PC-3 (cell line): Measurements from ENCODE around the gene CRYM. TPM values are rescaled to one million over a fixed set of nuclear protein-coding genes. Genes with fewer than 3 reads are reported as not detected.
"Not testable (repeated sequence)": the region's sequence is repeated elsewhere in the genome, so short reads cannot be mapped to it uniquely, and the experiment has no call there.

Source experiments
- ATAC-seq: fragments of 200-7000 bp; cut with Tn5 transposase; 2 replicates; pipeline ENCODE4 v1.9.1; 2020; ENCODE audit warnings: mild to moderate bottlenecking, moderate library complexity
- BruUV-seq: library from RNA; stranded (reverse); fragments of 400-500 nt; replicated peaks from 2 replicates; lab custom pipeline; 2021; lab: Mats Ljungman, UMichigan
- CTCF ChIA-PET: fragments of 300-600 bp; sonication (Branson Sonifier 250); formaldehyde crosslinking; loops from one replicate; lab custom pipeline; 2022; ENCODE audit warnings: antibody characterized with exemption; lab: Charles Lee
- POLR2A ChIA-PET: fragments of 300-600 bp; sonication (Branson Sonifier 250); formaldehyde crosslinking; loops from one replicate; lab custom pipeline; 2022; ENCODE audit warnings: antibody characterized with exemption; ENCODE audit not compliant: unreplicated experiment; lab: Charles Lee
- DNase-seq: peaks from one replicate; pipeline ENCODE4 v3.0.0-alpha.2; 2015
- H2AFZ ChIP-seq: fragments of 300-600 bp; sonication (generic); 2 replicates; pipeline ENCODE4 v1.6.0; 2016; ENCODE audit warnings: antibody characterized with exemption, low read length
- H3F3A ChIP-seq: fragments of 300-600 bp; sonication (generic); one replicate; pipeline ENCODE4 v1.6.0; 2017; ENCODE audit warnings: antibody characterized with exemption, low read length, control low read depth, mild to moderate bottlenecking; ENCODE audit not compliant: unreplicated experiment
- H3K27ac ChIP-seq: fragments of 300-600 bp; sonication (generic); 2 replicates; pipeline ENCODE4 v1.5.1; 2016; ENCODE audit warnings: mild to moderate bottlenecking, low read length
- H3K27me3 ChIP-seq: fragments of 300-600 bp; sonication (generic); 2 replicates; pipeline ENCODE4 v1.6.1; 2016; ENCODE audit warnings: low read length, mixed read lengths
- H3K36me3 ChIP-seq: fragments of 300-600 bp; sonication (generic); 2 replicates; pipeline ENCODE4 v1.6.1; 2016; ENCODE audit warnings: low read depth, mixed run types, low read length, mixed read lengths
- H3K4me1 ChIP-seq: fragments of 300-600 bp; sonication (generic); 2 replicates; pipeline ENCODE4 v1.5.1; 2016; ENCODE audit warnings: low read length; ENCODE audit not compliant: insufficient read depth
- H3K4me2 ChIP-seq: fragments of 300-600 bp; sonication (generic); 2 replicates; pipeline ENCODE4 v1.6.0; 2016; ENCODE audit warnings: low read length
- H3K4me3 ChIP-seq: fragments of 300-600 bp; sonication (generic); 2 replicates; pipeline ENCODE4 v1.5.1; 2016; ENCODE audit warnings: mild to moderate bottlenecking, low read length, mixed read lengths
- H3K79me2 ChIP-seq: fragments of 300-600 bp; sonication (generic); 2 replicates; pipeline ENCODE4 v1.6.1; 2017; ENCODE audit warnings: low read length, mixed read lengths
- H3K9ac ChIP-seq: fragments of 300-600 bp; sonication (generic); 2 replicates; pipeline ENCODE4 v1.6.0; 2016; ENCODE audit warnings: mild to moderate bottlenecking, low read length
- H3K9me2 ChIP-seq: fragments of 300-600 bp; sonication (generic); replicated peaks from 2 replicates; pipeline ENCODE4 v1.6.1; 2016; ENCODE audit warnings: mixed run types, low read length, mixed read lengths
- H3K9me3 ChIP-seq: fragments of 300-600 bp; sonication (generic); 2 replicates; pipeline ENCODE4 v1.6.1; 2016; ENCODE audit warnings: low read length, mixed read lengths
- H4K20me1 ChIP-seq: fragments of 300-600 bp; sonication (generic); 2 replicates; pipeline ENCODE4 v1.6.1; 2016; ENCODE audit warnings: low read length, mixed read lengths
- EZH2 ChIP-seq: fragments of 300-600 bp; sonication (generic); IDR thresholded peaks from one replicate; pipeline ENCODE4 v1.6.1; 2017; ENCODE audit warnings: antibody characterized with exemption, mild to moderate bottlenecking, low read length; ENCODE audit not compliant: unreplicated experiment
- EZH2phosphoT487 ChIP-seq: fragments of 300-600 bp; sonication (generic); IDR thresholded peaks from 2 replicates; pipeline ENCODE4 v1.6.1; 2018; ENCODE audit warnings: mild to moderate bottlenecking, antibody characterized with exemption, low read length, borderline replicate concordance
- intact Hi-C: fragments of 100-400 bp; cut with micrococcal nuclease; formaldehyde crosslinking; loops from 2 replicates; pipeline ENCODE4 v1.9.0; 2023
- total RNA-seq: library from RNA; depleted of rRNA; stranded (reverse); fragments of >200 nt; gene quantifications from 2 replicates; pipeline ENCODE4 v1.2.3, GENCODE V29; 2014
- TF ChIP-seq, protein P1 (sequence below): fragments of 300-600 bp; sonication (generic); conservative IDR thresholded peaks from 2 replicates; pipeline ENCODE4 v1.5.1; 2017; ENCODE audit warnings: antibody characterized with exemption, low read depth, mild to moderate bottlenecking, low read length

Gene CRYM
- total RNA-seq, 1 experiment from 2014 or later, result not detected

DNA sequence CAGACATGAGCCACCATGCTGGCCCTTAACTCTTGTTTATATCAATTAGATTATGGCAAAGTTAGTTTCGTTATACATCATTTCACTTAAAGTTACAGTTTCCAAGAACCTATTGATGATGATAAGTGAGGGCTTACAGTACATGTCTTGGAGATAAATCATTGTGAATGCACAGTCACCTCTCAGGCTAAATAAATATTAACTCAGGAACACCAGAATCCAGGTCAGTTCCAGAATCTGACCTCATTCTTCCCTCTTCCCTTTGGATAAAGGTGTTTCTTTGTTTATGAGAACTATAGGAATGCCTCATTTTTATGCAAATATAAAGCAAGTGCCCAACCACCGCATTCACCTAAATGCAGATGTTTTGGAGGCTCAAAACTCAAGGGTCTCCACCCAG, 48.4 kb upstream of the CRYM start:
- Histone ChIP-seq H3K9me2 (no peaks in the 10 kb centered on the region), H3K36me3 (no peaks in the 10 kb centered on the region), H3K4me2 (no peak overlapping the region), H3K79me2 (no peaks in the 10 kb centered on the region), H3K4me3 (no peak overlapping the region), H3F3A (no peaks in the 10 kb centered on the region), H3K4me1 (no peaks in the 10 kb centered on the region), H3K9me3 (no peaks in the 10 kb centered on the region), H2AFZ (no peak overlapping the region), H3K27me3 (no peaks in the 10 kb centered on the region), H3K9ac (no peak overlapping the region), H3K27ac (no peak overlapping the region), H4K20me1 (no peaks in the 10 kb centered on the region)
- CTCF ChIA-PET, result no interaction called here
- POLR2A ChIA-PET, result no interaction called here
- no TSS peak for BruUV-seq
- no peak for TF ChIP-seq EZH2phosphoT487
- TF ChIP-seq EZH2, result no peak
- TF ChIP-seq, protein P1, sequence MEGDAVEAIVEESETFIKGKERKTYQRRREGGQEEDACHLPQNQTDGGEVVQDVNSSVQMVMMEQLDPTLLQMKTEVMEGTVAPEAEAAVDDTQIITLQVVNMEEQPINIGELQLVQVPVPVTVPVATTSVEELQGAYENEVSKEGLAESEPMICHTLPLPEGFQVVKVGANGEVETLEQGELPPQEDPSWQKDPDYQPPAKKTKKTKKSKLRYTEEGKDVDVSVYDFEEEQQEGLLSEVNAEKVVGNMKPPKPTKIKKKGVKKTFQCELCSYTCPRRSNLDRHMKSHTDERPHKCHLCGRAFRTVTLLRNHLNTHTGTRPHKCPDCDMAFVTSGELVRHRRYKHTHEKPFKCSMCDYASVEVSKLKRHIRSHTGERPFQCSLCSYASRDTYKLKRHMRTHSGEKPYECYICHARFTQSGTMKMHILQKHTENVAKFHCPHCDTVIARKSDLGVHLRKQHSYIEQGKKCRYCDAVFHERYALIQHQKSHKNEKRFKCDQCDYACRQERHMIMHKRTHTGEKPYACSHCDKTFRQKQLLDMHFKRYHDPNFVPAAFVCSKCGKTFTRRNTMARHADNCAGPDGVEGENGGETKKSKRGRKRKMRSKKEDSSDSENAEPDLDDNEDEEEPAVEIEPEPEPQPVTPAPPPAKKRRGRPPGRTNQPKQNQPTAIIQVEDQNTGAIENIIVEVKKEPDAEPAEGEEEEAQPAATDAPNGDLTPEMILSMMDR, result no peak
- DNase-seq (no peak), ATAC-seq (no peak)
- intact Hi-C loops, result no loop called here

GRCh38 chr16:21324267-21324666, 46.2 kb upstream of the CRYM start:
- no peaks in the 10 kb centered on the region for H3F3A ChIP-seq
- H2AFZ ChIP-seq, result no peak overlapping the region
- intact Hi-C loops, result no loop called here
- no peak overlapping the region for H3K4me2 ChIP-seq
- DNase-seq, result no peak
- no peak overlapping the region for H3K9ac ChIP-seq
- no peaks in the 10 kb centered on the region for H3K27me3 ChIP-seq
- H3K79me2 ChIP-seq, result no peaks in the 10 kb centered on the region
- no peaks in the 10 kb centered on the region for H3K9me3 ChIP-seq
- no peak overlapping the region for H3K4me3 ChIP-seq
- H3K4me1 ChIP-seq, result no peaks in the 10 kb centered on the region
- BruUV-seq, result no TSS peak
- H4K20me1 ChIP-seq, result no peaks in the 10 kb centered on the region
- ATAC-seq, result no peak
- ChIA-PET POLR2A (no interaction called here), CTCF (no interaction called here)
- no peak for TF ChIP-seq EZH2
- TF ChIP-seq EZH2phosphoT487, result no peak
- TF ChIP-seq, protein P1, result no peak
- H3K9me2 ChIP-seq, result no peaks in the 10 kb centered on the region
- no peaks in the 10 kb centered on the region for H3K36me3 ChIP-seq
- no peak overlapping the region for H3K27ac ChIP-seq

DNA sequence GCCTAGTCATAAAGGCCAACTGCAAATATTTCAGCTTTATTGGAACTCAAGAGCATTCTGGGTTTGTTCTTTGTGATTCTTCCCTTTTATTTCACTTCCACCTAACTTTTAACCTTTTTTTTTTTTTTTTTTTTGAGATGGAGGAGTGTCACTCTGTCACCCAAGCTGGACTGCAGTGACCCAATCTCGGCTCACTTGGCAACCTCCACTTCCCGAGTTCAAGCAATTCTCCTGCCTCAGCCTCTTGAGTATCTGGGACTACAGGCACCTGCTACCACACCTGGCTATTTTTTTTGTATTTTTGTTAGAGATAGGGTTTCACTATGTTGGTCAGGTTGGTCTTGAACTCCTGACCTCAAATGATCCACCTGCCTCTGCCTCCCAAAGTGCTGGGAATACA, 44.2 kb upstream of the CRYM start:
- H3K4me1 ChIP-seq, H4K20me1 ChIP-seq, CTCF ChIA-PET, BruUV-seq, H2AFZ ChIP-seq, H3K9me3 ChIP-seq, H3K4me3 ChIP-seq, ATAC-seq, H3K9ac ChIP-seq, H3F3A ChIP-seq, H3K9me2 ChIP-seq, intact Hi-C loops, H3K36me3 ChIP-seq, H3K27ac ChIP-seq, DNase-seq, H3K4me2 ChIP-seq, POLR2A ChIA-PET, H3K27me3 ChIP-seq, H3K79me2 ChIP-seq: not testable (repeated sequence)
